ENCODE data around the gene PIAS4.

PIAS4 gene

GRCh38 chr19:3969435-3970312 lies 37.9 kb upstream of the PIAS4 start:
- Histone ChIP-seq H3K9me3 (ENCODE audit: insufficient read depth, low read depth, low read length) (no peaks in the 10 kb centered on the region), H3K4me3 (ENCODE audit: low read length) (peak overlapping the region; percentile 94), H3K36me3 (ENCODE audit: insufficient read depth, low read depth, low read length) (peaks cover 48% of the 10 kb centered on the region), H3K4me1 (ENCODE audit: insufficient read depth, low read length) (peaks cover 12% of the 10 kb centered on the region; the same call in 1 of the 2 replicates), H3K9ac (ENCODE audit: low read depth, low read length) (peak overlapping the region; percentile 97), H3K27me3 (ENCODE audit: insufficient read depth, low read length) (no peaks in the 10 kb centered on the region), H3K27ac (ENCODE audit: low read length) (peak overlapping the region; percentile 68)

GRCh38 chr19:3970313-3970807 lies 37.2 kb upstream of the PIAS4 start:
- Histone ChIP-seq H3K27ac (ENCODE audit: low read length) (peak overlapping the region; percentile 68), H3K4me3 (ENCODE audit: low read length) (peak overlapping the region; percentile 94), H3K9me3 (ENCODE audit: insufficient read depth, low read depth, low read length) (no peaks in the 10 kb centered on the region), H3K9ac (ENCODE audit: low read depth, low read length) (peak overlapping the region; percentile 97), H3K36me3 (ENCODE audit: insufficient read depth, low read depth, low read length) (peaks cover 46% of the 10 kb centered on the region), H3K4me1 (ENCODE audit: insufficient read depth, low read length) (peaks cover 12% of the 10 kb centered on the region; the same call in 1 of the 2 replicates), H3K27me3 (ENCODE audit: insufficient read depth, low read length) (no peaks in the 10 kb centered on the region)

- peak within 1 kb of the TSS; percentile 97 for H3K9ac ChIP-seq (ENCODE audit: low read depth, low read length)
- peaks cover 46% of the 10 kb centered on the region for H3K36me3 ChIP-seq (ENCODE audit: insufficient read depth, low read depth, low read length)
- peaks cover 12% of the 10 kb centered on the region; the same call in 1 of the 2 replicates for H3K4me1 ChIP-seq (ENCODE audit: insufficient read depth, low read length)
- H3K4me3 ChIP-seq (ENCODE audit: low read length), result peak within 1 kb of the TSS; percentile 94
- H3K9me3 ChIP-seq (ENCODE audit: insufficient read depth, low read depth, low read length), result no peaks in the 10 kb centered on the region
- no peaks in the 10 kb centered on the region for H3K27me3 ChIP-seq (ENCODE audit: insufficient read depth, low read length)
- H3K27ac ChIP-seq (ENCODE audit: low read length), result peak within 1 kb of the TSS; percentile 68
Observed at GRCh38 chr19:3970808-3971598, 36.5 kb upstream of the PIAS4 start, which contains the start of gene DAPK3. Gene DAPK3, minus strand, starts transcription at chr19:3971099. Its CDS starts 1,364 bp downstream, at chr19:3969735.

GRCh38 chr19:3975144-3975543 lies 32.4 kb upstream of the PIAS4 start:
- Histone ChIP-seq H3K9me3 (ENCODE audit: insufficient read depth, low read depth, low read length) (no peaks in the 10 kb centered on the region), H3K4me3 (ENCODE audit: low read length) (no peak overlapping the region), H3K36me3 (ENCODE audit: insufficient read depth, low read depth, low read length) (peaks cover 57% of the 10 kb centered on the region), H3K27ac (ENCODE audit: low read length) (no peak overlapping the region), H3K9ac (ENCODE audit: low read depth, low read length) (no peak overlapping the region), H3K4me1 (ENCODE audit: insufficient read depth, low read length) (no peaks in the 10 kb centered on the region), H3K27me3 (ENCODE audit: insufficient read depth, low read length) (no peaks in the 10 kb centered on the region)

GRCh38 chr19:3975637-3976087 lies 31.9 kb upstream of the PIAS4 start:
- no peak overlapping the region for H3K4me3 ChIP-seq (ENCODE audit: low read length)
- no peak overlapping the region for H3K9ac ChIP-seq (ENCODE audit: low read depth, low read length)
- no peaks in the 10 kb centered on the region for H3K27me3 ChIP-seq (ENCODE audit: insufficient read depth, low read length)
- peaks cover 62% of the 10 kb centered on the region for H3K36me3 ChIP-seq (ENCODE audit: insufficient read depth, low read depth, low read length)
- no peak overlapping the region for H3K27ac ChIP-seq (ENCODE audit: low read length)
- H3K4me1 ChIP-seq (ENCODE audit: insufficient read depth, low read length), result no peaks in the 10 kb centered on the region
- H3K9me3 ChIP-seq (ENCODE audit: insufficient read depth, low read depth, low read length), result no peaks in the 10 kb centered on the region

- H3K27me3 ChIP-seq (ENCODE audit: insufficient read depth, low read length), result no peaks in the 10 kb centered on the region
- no peak overlapping the region for H3K4me3 ChIP-seq (ENCODE audit: low read length)
- no peak overlapping the region for H3K27ac ChIP-seq (ENCODE audit: low read length)
- no peak overlapping the region for H3K9ac ChIP-seq (ENCODE audit: low read depth, low read length)
- no peaks in the 10 kb centered on the region for H3K4me1 ChIP-seq (ENCODE audit: insufficient read depth, low read length)
- H3K36me3 ChIP-seq (ENCODE audit: insufficient read depth, low read depth, low read length), result peaks cover 72% of the 10 kb centered on the region
- no peaks in the 10 kb centered on the region for H3K9me3 ChIP-seq (ENCODE audit: insufficient read depth, low read depth, low read length)
Observed at GRCh38 chr19:3976495-3977241, 30.9 kb upstream of the PIAS4 start.

- H3K36me3 ChIP-seq (ENCODE audit: insufficient read depth, low read depth, low read length), result peaks cover 79% of the 10 kb centered on the region
- no peak overlapping the region for H3K9ac ChIP-seq (ENCODE audit: low read depth, low read length)
- H3K9me3 ChIP-seq (ENCODE audit: insufficient read depth, low read depth, low read length), result no peaks in the 10 kb centered on the region
- no peaks in the 10 kb centered on the region for H3K4me1 ChIP-seq (ENCODE audit: insufficient read depth, low read length)
- no peak overlapping the region for H3K4me3 ChIP-seq (ENCODE audit: low read length)
- no peak overlapping the region for H3K27ac ChIP-seq (ENCODE audit: low read length)
- no peaks in the 10 kb centered on the region for H3K27me3 ChIP-seq (ENCODE audit: insufficient read depth, low read length)
Observed at GRCh38 chr19:3977242-3978143, 30.0 kb upstream of the PIAS4 start.

- H3K4me1 ChIP-seq (ENCODE audit: insufficient read depth, low read length), result no peaks in the 10 kb centered on the region; the same call in 1 of the 2 replicates
- no peaks in the 10 kb centered on the region for H3K27me3 ChIP-seq (ENCODE audit: insufficient read depth, low read length)
- no peak overlapping the region for H3K9ac ChIP-seq (ENCODE audit: low read depth, low read length)
- H3K9me3 ChIP-seq (ENCODE audit: insufficient read depth, low read depth, low read length), result no peaks in the 10 kb centered on the region
- H3K4me3 ChIP-seq (ENCODE audit: low read length), result no peak overlapping the region
- no peak overlapping the region for H3K27ac ChIP-seq (ENCODE audit: low read length)
- peaks cover 83% of the 10 kb centered on the region for H3K36me3 ChIP-seq (ENCODE audit: insufficient read depth, low read depth, low read length)
Observed at GRCh38 chr19:3978145-3978544, 29.4 kb upstream of the PIAS4 start.

GRCh38 chr19:3979289-3979673 lies 28.3 kb upstream of the PIAS4 start:
- no peaks in the 10 kb centered on the region for H3K27me3 ChIP-seq (ENCODE audit: insufficient read depth, low read length)
- H3K36me3 ChIP-seq (ENCODE audit: insufficient read depth, low read depth, low read length), result peaks cover 95% of the 10 kb centered on the region
- H3K9me3 ChIP-seq (ENCODE audit: insufficient read depth, low read depth, low read length), result no peaks in the 10 kb centered on the region
- no peak overlapping the region for H3K9ac ChIP-seq (ENCODE audit: low read depth, low read length)
- H3K4me1 ChIP-seq (ENCODE audit: insufficient read depth, low read length), result peaks cover 5% of the 10 kb centered on the region; the same call in 1 of the 2 replicates
- H3K27ac ChIP-seq (ENCODE audit: low read length), result no peak overlapping the region
- no peak overlapping the region for H3K4me3 ChIP-seq (ENCODE audit: low read length)

GRCh38 chr19:3979674-3980352 lies 27.7 kb upstream of the PIAS4 start:
- Histone ChIP-seq H3K36me3 (ENCODE audit: insufficient read depth, low read depth, low read length) (peaks cover 100% of the 10 kb centered on the region), H3K9me3 (ENCODE audit: insufficient read depth, low read depth, low read length) (no peaks in the 10 kb centered on the region), H3K27ac (ENCODE audit: low read length) (no peak overlapping the region), H3K27me3 (ENCODE audit: insufficient read depth, low read length) (no peaks in the 10 kb centered on the region), H3K4me3 (ENCODE audit: low read length) (no peak overlapping the region), H3K4me1 (ENCODE audit: insufficient read depth, low read length) (peaks cover 5% of the 10 kb centered on the region; the same call in 1 of the 2 replicates), H3K9ac (ENCODE audit: low read depth, low read length) (no peak overlapping the region)
